ENCODE measurements around the gene SMOC2.

The SMOC2 gene

GRCh38 chr6:168415098-168415992 is 25.6 kb upstream of the SMOC2 start:
- no peak for DNase-seq (ENCODE audit: low read depth, low spot score)

- DNase-seq (ENCODE audit: low read depth, low spot score) = no peak
These were observed 24.9 kb upstream of the SMOC2 start for GRCh38 chr6:168415993-168416530.

DNA sequence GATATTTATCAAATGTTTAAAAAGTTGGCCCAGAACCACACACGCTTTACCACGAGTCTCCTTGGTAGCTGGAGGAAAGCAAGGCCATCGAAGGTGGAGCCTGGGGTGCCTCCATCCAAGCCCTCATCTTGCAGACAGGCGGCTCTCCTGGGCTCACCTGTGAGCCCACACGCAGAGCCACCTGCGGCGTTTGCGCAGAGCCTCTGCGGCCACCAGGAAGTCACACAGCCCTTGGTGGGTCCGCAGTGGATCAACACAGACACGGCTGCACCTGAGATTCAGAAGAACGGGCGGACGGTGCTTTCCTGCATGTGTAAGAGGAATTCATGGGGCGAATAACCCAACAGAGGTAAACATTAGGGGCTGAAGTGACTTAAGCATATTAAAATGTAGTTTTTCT is 24.5 kb upstream of the SMOC2 start:
- no peak for DNase-seq (ENCODE audit: low read depth, low spot score)

- no peak for DNase-seq (ENCODE audit: low read depth, low spot score)
These were observed 23.8 kb upstream of the SMOC2 start for GRCh38 chr6:168417191-168417590.

GRCh38 chr6:168417679-168418557 is 23.1 kb upstream of the SMOC2 start:
- DNase-seq (ENCODE audit: low read depth, low spot score) = no peak

- no peak for DNase-seq (ENCODE audit: low read depth, low spot score)
These were observed 22.3 kb upstream of the SMOC2 start for GRCh38 chr6:168418711-168419121.

DNA sequence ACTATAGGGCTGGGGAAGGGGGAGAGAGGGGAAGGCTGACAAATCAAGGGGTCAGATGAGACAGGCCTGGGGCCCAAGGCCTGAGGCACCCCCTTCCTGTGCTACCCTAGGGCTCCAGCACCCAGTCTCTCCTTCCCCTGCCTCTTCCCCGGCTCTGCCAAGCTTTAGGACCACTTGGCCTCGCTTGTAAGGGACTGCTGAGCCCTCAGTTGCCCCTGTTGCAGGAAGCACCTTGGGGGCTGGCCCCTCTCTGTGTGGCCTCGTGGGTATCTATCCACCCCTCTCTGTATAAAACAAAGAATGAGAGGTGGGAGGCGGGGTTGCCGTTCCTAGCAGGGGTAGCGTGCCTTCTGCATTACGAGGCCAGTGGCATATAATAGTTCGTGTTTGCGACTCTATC is 21.4 kb upstream of the SMOC2 start:
- DNase-seq (ENCODE audit: low read depth, low spot score) = no peak

DNA sequence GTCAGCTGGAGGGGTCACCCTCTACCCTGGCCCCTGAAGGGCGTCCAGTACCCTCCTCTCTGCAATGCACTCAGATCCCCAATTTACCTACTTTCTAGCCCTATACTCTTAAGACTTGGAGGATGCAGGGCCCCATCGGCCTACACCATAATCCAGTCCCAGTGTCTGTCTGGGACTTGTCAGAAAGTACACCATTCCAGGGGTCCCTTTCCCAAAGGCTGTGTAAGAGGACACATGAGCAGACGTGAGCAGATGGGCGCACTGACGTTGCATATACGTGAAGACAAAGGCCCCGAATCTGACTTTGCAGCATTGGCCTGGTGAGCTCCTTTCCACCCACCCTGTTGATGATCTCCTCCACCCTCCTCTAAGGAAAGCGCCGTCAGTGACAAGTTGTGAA is 20.9 kb upstream of the SMOC2 start:
- no peak for DNase-seq (ENCODE audit: low read depth, low spot score)

DNA sequence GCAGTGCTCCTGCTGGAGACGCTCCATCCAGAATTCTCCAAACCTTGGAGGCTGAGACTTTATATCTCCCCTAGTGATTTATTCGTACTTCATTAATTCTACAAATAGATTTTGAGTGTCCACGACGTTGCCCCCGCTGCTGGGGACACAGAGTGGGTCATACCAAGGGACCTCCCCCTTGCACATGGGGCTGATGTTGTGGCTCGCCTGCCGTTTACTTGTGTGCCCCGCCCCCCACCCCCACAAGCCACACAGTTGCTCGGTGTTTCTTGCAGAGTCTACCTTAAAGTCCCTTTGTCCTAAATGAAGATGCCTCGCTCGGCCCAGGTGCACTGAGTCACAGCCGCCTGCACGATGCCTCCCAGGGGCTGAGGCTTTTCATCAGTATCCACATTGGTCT is 20.3 kb upstream of the SMOC2 start:
- no peak for DNase-seq (ENCODE audit: low read depth, low spot score)

GRCh38 chr6:168427184-168427583 is 13.8 kb upstream of the SMOC2 start:
- no peak for DNase-seq (ENCODE audit: low read depth, low spot score)

DNA sequence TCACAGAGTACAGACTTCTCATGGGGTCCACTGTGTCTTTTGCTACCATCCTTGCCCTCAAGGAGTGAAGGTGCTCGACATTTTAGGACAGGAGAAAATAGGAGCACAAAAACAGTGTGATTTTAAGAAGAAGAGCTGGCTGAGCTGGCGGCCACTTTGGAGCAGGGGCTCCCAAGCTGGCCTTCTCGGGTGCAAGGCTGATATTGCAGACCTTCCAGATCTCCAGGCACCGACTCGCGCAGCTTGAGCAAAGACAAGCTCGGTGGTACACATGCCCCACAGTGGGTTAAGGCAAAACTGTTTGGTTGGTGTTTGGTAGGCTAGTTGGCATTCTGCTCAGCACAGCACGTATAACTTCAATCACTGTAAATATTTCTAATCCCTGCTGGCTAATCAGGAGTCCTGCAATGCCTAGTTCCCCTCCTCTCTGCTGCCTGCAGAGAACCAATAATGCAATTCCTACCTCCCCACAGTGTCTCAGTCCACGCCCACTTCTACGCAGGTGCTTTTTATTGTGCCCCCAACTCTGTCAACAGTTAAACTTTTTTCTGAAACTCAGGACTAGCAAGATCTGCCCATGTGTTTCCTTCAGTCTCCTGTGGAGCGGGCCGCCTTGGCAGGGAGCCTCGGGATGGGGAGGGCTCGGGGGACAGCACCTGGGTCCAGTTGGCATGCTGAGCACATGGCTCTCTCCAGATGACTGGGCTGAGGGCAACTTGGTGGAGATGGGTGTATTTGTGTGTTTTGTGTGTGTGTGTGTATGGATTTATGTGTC is 12.7 kb upstream of the SMOC2 start:
- DNase-seq (ENCODE audit: low read depth, low spot score) = no peak

DNA sequence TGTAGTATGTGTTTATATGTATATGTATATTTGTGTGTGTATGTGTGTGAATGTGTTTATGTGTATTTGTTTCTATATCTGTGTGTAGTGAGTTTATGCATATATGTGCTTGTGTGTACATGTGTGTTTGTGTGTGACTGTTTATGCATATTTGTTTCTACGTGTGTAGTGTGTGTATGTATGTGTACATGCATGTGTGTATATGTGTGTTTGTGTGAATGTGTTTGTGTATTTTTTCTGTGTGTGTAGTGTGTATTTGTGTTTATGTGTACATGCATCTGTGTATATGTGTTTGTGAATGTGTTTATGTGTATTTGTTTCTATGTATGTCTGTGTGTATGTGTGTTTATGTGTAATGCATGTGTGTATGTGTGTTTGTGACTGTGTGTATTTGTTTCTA is 12.1 kb upstream of the SMOC2 start:
- no peak for DNase-seq (ENCODE audit: low read depth, low spot score)

GRCh38 chr6:168432196-168432595 is 8.8 kb upstream of the SMOC2 start:
- no peak for DNase-seq (ENCODE audit: low read depth, low spot score)

DNA sequence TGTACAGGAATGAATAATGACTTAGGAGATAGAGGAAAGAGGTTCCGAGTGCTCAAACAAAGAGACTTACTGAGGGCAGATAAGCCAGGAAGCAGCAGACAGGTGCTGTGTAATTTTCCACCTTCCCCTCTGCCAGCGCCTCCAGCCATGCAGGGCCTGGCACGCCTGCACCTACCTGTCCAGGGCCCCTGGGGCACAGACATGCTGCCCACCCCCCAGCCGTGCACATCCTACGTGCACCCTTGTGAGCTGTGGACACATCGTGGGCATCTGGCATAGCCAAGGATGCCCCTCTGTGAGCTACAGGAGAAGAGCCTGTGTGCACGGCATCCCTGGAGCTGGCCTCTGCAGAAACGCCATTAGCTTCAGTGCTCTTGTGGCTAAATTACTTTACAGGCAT is 7.1 kb upstream of the SMOC2 start:
- no peak for DNase-seq (ENCODE audit: low read depth, low spot score)

DNA sequence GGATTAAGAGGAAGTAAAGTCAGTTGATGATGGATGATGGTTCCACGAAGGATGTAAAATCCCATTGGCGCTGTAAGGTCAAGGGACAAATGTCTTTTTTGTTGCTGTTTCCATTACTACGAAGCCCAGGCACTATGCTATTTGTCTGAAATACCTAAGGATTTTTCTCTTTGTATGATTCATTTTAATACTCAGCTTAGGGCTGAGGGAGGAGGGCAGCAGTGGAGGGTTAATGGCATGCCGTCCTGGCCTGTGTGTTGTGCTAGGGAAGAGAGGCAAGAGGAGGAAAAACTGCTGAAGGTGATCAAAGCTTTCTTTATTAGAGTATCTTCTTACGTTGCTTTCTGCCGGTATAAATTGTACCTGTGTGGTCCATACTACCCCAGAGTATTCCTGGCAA is 6.5 kb upstream of the SMOC2 start:
- DNase-seq (ENCODE audit: low read depth, low spot score) = no peak

GRCh38 chr6:168437751-168438150 is 3.2 kb upstream of the SMOC2 start:
- no peak for DNase-seq (ENCODE audit: low read depth, low spot score)

DNA sequence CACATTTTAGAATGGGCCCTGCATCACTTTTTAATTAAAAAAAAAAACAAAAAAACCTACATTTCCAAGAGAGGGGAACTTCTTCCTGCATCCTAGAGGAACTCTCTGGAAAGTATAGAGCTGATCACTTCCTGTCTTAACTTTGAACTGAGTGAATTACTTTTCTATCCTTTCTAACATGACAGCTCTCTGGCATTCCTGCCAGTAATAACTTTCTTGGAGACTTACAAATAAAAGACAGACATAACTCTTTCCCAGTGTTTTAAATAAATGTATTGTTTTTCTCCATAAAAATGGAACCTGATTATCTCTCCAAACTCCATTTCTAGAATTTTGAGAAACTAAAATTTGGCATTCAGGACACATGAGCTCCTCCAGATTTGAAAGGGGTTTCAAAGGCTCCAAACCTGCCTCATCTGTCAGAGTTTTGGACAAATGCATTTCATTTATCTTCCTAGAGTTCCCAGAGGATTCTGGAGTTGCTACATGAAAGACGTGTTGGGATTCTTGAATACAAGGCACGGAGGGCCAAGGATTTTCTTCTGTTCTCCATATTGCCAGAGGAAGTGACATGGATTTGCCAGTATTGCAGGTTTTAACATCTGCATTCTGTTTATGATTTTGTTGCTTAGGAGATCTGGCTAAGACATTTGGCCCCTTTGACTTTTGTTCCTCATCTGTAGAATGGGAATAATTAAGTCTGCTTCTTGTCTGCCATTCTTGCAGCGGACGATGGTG is 2.0 kb upstream of the SMOC2 start:
- DNase-seq (ENCODE audit: low read depth, low spot score) = no peak

DNA sequence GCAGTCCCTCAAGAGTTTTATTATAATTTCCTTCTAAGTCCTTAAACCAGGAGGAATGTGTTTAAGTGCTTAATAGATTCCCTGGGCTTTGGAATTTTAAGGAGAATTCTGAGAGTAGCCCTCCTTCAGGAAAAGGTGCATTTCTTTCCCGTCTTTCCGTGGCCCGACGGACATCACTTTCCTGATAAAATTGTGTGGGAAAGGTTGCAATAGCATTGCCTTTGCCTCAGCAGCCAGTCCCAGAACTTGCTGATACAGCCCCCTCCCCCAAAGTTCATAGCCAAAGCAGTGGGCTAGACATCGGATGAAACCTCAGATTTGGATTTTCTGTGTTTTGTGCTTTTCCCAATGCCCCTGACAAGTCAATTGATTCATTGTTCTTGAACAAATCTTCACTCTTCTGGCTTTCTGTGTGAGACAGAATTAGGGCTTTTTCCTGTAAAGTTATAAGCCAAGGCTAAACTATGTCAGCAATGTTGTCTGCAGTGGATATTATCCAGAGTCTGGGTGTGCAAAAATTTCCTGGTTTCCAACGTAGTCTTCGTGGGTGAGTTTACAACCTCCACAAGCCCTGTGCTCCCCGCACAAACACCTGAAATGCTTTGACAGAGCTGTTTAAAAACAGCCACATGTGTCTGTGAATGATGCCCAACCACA is 1.1 kb upstream of the SMOC2 start:
- no peak for DNase-seq (ENCODE audit: low read depth, low spot score)

- no peak for DNase-seq (ENCODE audit: low read depth, low spot score)
These were observed 729 bp downstream of the SMOC2 start for GRCh38 chr6:168441434-168442391.
